ENCODE measurements around the gene LTC4S.
"Not testable (repeated sequence)": the region's sequence is repeated elsewhere in the genome, so short reads cannot be mapped to it uniquely, and the experiment has no call there.

Gene LTC4S, protein sequence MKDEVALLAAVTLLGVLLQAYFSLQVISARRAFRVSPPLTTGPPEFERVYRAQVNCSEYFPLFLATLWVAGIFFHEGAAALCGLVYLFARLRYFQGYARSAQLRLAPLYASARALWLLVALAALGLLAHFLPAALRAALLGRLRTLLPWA

DNA sequence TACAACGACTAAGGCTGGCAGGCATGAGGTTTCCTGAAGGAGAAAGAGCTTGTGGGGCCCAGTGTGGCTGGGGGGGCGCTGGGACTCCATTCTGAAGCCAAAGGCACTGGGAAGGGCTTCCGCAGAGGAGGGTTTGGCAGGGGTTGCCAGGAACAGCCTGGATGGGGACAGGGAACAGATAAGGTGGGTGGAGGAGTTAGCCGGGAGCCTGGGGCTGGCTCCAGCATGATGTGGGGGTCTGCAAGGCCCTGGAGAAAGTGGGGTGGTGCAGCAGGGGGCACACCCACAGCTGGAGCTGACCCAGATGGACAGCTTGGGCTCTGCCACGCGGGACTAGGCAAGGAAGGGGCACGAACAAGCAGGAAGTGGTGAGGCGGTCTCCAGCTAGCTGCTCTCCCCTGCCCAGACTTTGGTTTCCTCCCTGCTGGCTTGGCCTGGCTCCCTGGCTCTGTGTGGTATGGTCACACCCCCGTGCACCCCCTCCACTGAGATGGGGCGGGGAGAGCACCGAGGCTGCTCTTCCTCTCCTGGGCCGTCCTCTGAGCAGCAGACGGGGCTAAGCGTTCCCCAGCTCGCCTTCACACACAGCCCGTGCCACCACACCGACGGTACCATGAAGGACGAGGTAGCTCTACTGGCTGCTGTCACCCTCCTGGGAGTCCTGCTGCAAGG lies at the start of gene LTC4S:
Gene LTC4S (plus strand): TSS at position 519 of the 672 bp plus-strand sequence. CDS start 95 bp downstream, at position 614.
- POLR2A ChIA-PET, result interaction anchor here (1.6 kb wide), 1 partner anchor 27 kb away, joined by 8 read pairs; the partner anchor contains the start of gene SQSTM1
- DNase-seq (ENCODE audit: extremely low spot score), result no peak
- CTCF ChIA-PET, result interaction anchor here (1.0 to 5.8 kb wide), 7 partner anchors 8 to 111 kb away, joined by 3 to 33 read pairs (median 4); no protein-coding TSS in a partner anchor
- TF ChIP-seq, protein P1, sequence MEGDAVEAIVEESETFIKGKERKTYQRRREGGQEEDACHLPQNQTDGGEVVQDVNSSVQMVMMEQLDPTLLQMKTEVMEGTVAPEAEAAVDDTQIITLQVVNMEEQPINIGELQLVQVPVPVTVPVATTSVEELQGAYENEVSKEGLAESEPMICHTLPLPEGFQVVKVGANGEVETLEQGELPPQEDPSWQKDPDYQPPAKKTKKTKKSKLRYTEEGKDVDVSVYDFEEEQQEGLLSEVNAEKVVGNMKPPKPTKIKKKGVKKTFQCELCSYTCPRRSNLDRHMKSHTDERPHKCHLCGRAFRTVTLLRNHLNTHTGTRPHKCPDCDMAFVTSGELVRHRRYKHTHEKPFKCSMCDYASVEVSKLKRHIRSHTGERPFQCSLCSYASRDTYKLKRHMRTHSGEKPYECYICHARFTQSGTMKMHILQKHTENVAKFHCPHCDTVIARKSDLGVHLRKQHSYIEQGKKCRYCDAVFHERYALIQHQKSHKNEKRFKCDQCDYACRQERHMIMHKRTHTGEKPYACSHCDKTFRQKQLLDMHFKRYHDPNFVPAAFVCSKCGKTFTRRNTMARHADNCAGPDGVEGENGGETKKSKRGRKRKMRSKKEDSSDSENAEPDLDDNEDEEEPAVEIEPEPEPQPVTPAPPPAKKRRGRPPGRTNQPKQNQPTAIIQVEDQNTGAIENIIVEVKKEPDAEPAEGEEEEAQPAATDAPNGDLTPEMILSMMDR (IDR thresholded peaks at IDR 0.05; ENCODE audit: control extremely low read depth, extremely low read depth, low read depth, missing control alignments), result no peak

DNA sequence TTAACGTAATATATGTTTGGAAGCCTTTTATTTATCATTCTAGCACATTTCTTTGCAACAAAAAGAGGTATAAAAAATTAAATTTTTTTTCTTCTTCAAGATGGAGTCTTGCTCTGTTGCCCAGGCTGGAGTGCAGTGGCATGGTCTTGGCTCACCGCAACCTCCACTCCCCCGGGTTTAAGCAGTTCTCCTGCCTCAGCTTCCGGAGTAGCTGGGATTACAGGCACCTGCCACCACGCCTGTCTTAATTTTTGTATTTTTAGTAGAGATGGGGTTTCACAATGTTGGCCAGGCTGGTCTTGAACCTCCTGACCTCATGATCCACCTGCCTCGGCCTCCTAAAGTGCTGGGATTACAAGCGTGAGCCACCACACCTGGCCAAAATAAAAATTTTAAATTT lies 49.7 kb upstream of the LTC4S start:
- ChIA-PET CTCF (interaction anchor here (8.1 kb wide), 1 partner anchor 19 kb away, joined by 49 read pairs; no protein-coding TSS in a partner anchor), POLR2A (interaction anchor here (0.6 kb wide), 1 partner anchor 170 kb away, joined by 4 read pairs; no protein-coding TSS in a partner anchor)
- DNase-seq (ENCODE audit: extremely low spot score), result not testable (repeated sequence)

DNA sequence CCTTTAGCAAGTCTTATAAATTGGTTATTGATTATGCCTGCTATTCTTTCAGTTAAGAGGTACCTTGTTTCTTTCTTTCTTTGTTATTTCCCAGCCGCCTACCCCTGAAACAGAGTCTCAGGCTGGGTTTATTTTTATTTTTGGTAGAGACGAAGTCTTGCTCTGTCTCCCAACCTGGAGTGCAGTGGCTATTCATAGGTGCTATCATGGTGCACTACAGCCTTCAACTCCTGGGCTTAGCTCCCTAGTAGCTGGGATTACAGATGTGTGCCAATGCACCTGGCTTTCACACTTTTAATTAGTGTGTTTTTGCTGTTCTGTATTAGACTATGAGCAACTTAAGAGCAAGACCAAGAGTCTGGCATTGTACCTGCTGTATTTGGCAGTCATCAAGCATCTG lies 46.9 kb upstream of the LTC4S start:
- TF ChIP-seq, protein P1 (IDR thresholded peaks at IDR 0.05; ENCODE audit: control extremely low read depth, extremely low read depth, low read depth, missing control alignments), result no peak
- DNase-seq (ENCODE audit: extremely low spot score), result no peak
- POLR2A ChIA-PET, result no interaction called here
- CTCF ChIA-PET, result no interaction called here

DNA sequence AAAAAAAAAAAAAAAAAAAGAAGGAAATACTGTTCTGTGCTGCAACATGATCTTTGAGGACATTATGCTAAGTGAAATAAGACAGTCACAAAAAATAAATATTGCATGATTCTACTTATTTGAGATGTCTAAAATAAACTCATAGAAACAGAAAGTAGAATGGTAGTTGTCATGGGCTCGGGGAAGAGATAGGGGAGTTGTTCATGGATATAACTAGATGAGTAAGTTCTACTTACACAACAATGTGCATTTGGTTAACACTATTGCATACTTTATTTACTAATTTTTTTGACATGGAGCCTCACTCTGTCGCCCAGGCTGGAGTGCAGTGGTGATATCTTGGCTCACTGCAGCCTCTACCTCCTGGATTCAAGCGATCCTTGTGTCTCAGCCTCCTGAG lies 46.0 kb upstream of the LTC4S start:
- TF ChIP-seq, protein P1 (IDR thresholded peaks at IDR 0.05; ENCODE audit: control extremely low read depth, extremely low read depth, low read depth, missing control alignments), result no peak
- ChIA-PET POLR2A (no interaction called here), CTCF (interaction anchor here (1.4 kb wide), 1 partner anchor 15 kb away, joined by 4 read pairs; no protein-coding TSS in a partner anchor)
- DNase-seq (ENCODE audit: extremely low spot score), result no peak

DNA sequence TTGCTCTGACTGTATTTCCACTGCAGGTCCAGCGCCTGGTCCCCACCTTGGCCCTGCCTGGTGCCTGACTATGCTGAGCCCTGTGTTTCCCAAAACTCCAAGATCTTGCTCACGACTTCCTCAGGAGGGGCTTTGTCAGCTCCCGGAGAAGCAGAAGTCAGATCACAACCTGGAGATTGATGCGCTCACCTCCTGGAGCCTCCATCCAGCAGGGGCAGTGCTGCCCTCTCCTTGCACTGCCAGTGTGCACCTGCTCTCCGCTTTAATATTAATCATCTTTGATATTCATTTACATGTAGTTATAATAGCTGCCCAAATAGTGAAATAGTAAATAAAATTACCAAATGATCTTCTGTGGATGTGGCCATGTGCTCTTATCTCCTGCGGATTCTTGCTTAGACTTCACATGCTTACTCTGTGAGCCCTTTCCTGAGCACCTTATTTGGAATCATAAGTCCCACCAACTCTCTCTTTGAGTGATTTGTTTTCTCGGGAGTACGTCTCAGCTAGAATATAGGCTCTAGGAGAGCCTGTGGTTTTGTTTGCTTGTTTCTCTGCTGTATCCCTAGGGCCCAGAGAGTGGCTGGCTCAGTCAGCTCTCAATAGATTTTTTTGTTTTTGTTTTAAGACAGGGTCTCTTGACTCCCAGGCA lies 43.8 kb upstream of the LTC4S start:
- CTCF ChIA-PET, result interaction anchor here (1.1 to 2.9 kb wide), 3 partner anchors 11 to 28 kb away, joined by 4 to 13 read pairs (median 12); no protein-coding TSS in a partner anchor
- no peak for DNase-seq (ENCODE audit: extremely low spot score)
- TF ChIP-seq, protein P1 (IDR thresholded peaks at IDR 0.05; ENCODE audit: control extremely low read depth, extremely low read depth, low read depth, missing control alignments), result no peak
- POLR2A ChIA-PET, result interaction anchor here (0.5 kb wide), 1 partner anchor 68 kb away, joined by 3 read pairs; no protein-coding TSS in a partner anchor

DNA sequence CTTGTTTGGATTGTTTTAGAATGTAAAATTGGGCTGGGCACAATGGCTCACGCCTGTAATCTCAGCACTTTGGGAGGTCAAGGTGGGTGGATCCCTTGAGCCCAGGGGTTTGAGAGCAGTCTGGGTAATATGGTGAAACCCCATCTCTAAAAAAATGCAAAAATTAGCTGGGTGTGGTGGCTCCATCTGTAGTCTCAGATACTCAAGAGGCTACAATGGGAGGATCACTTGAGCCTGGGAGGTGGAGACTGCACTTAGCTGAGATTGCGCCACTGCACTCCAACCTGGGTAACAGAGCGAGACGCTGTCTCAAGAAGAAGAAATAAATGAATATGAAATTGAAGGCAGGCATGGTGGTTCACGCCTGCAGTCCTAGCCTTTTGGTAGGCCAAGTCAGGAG lies 39.8 kb upstream of the LTC4S start:
- TF ChIP-seq, protein P1 (IDR thresholded peaks at IDR 0.05; ENCODE audit: control extremely low read depth, extremely low read depth, low read depth, missing control alignments), result no peak
- DNase-seq (ENCODE audit: extremely low spot score), result no peak
- ChIA-PET CTCF (interaction anchor here (0.9 to 4.2 kb wide), 4 partner anchors 9 to 42 kb away, joined by 3 to 28 read pairs (median 3); no protein-coding TSS in a partner anchor), POLR2A (interaction anchor here (1.4 kb wide), 1 partner anchor 130 kb away, joined by 4 read pairs; the partner anchor contains the start of gene HNRNPH1)

All from GM10248 (cell line).